Measurements from ENCODE around the gene MRPL33. TPM values are rescaled to one million over a fixed set of nuclear protein-coding genes. Genes with fewer than 3 reads are reported as not detected.

Gene MRPL33
- polyA plus RNA-seq, 1 of the 3 experiments (the other 2 are of a cell fraction), result 132 TPM

GRCh38 chr2:27800856-27801255, 29.3 kb downstream of the MRPL33 start (continued):
- TF ChIP-seq REST (IDR thresholded peaks at IDR 0.05; ENCODE audit: low read depth, low read length), result no peak
- no peak for TF ChIP-seq RAD21 (IDR thresholded peaks at IDR 0.05; ENCODE audit: low read length)
- TF ChIP-seq PBX3 (IDR thresholded peaks at IDR 0.05), result no peak

- H4K20me1 ChIP-seq (ENCODE audit: insufficient read depth), result no peaks in the 10 kb centered on the region
- H3K4me3 ChIP-seq (ENCODE audit: low read depth in 2 of 2, low read length in 1 of 2), result no peak overlapping the region
- H3K9ac ChIP-seq, result no peak overlapping the region
- peaks cover 0 to 32% of the 10 kb centered on the region in 2 experiments; a peak in 3 of 4 replicates for H3K4me1 ChIP-seq (ENCODE audit: control insufficient read depth in 1 of 2, insufficient read depth in 2 of 2, low read depth in 1 of 2, low read length in 1 of 2)
- H3K9me3 ChIP-seq, result no peaks in the 10 kb centered on the region
- no peak overlapping the region for H3K27ac ChIP-seq (ENCODE audit: low read depth in 2 of 2, low read length in 1 of 2)
- peaks cover 28% of the 10 kb centered on the region for H3F3A ChIP-seq (replicated peaks; ENCODE audit: insufficient read depth)
- POLR2A ChIA-PET, result no interaction called here
- no peak overlapping the region for H2AFZ ChIP-seq (ENCODE audit: low read depth)
- DNase-seq, result no peak
- 98% methylated on average over 6 of the region's 6 CpGs for whole genome bisulfite sequencing (ENCODE audit: low lambda C conversion rate)
- H3K36me3 ChIP-seq (replicated peaks in 1 of 2; ENCODE audit: control insufficient read depth in 1 of 2, insufficient read depth in 2 of 2, low read length in 1 of 2), result no peaks in the 10 kb centered on the region
- CTCF ChIA-PET, result no interaction called here
- H3K4me2 ChIP-seq, result no peak overlapping the region
- no peaks in the 10 kb centered on the region for H3K27me3 ChIP-seq (ENCODE audit: insufficient read depth)
- H3K9me2 ChIP-seq, result no peaks in the 10 kb centered on the region
- H3K79me2 ChIP-seq (ENCODE audit: insufficient read depth), result no peaks in the 10 kb centered on the region
- no peak for TF ChIP-seq FOXJ3 (CRISPR knock-in tag; IDR thresholded peaks at IDR 0.05)
- TF ChIP-seq ZBTB33 (IDR thresholded peaks at IDR 0.05; ENCODE audit: borderline replicate concordance, low read depth), result no peak
- no peak for TF ChIP-seq FOXM1 (IDR thresholded peaks at IDR 0.05; ENCODE audit: low read depth)
- no peak for TF ChIP-seq GABPA (IDR thresholded peaks at IDR 0.05; ENCODE audit: low read depth)
- no peak for TF ChIP-seq USF2 (IDR thresholded peaks at IDR 0.05; ENCODE audit: borderline replicate concordance, low read depth, low read length)
- TF ChIP-seq ELF1 (IDR thresholded peaks at IDR 0.05), result no peak
- TF ChIP-seq SMC3 (IDR thresholded peaks at IDR 0.05; ENCODE audit: low read depth, low read length), result no peak
- TF ChIP-seq EP300 (IDR thresholded peaks at IDR 0.05; ENCODE audit: borderline replicate concordance in 1 of 2, low read depth in 1 of 2, low read length in 1 of 2), result no peak
- TF ChIP-seq MAX (IDR thresholded peaks at IDR 0.05; ENCODE audit: low read depth), result no peak
- TF ChIP-seq GATA2 (CRISPR knock-in tag; IDR thresholded peaks at IDR 0.05), result no peak
Observed at GRCh38 chr2:27802547-27802946, 31.0 kb downstream of the MRPL33 start.

Measured in SK-N-SH (cell line).